Measurements from ENCODE around the gene C1S. TPM values are rescaled to one million over a fixed set of nuclear protein-coding genes. Genes with fewer than 3 reads are reported as not detected.
A peak's percentile ranks its signal among the peaks of the same experiment; 100 is the strongest.

Gene C1S
- total RNA-seq, 1 donor from 2014 or later: 18.2 TPM

- TF ChIP-seq, protein P1, sequence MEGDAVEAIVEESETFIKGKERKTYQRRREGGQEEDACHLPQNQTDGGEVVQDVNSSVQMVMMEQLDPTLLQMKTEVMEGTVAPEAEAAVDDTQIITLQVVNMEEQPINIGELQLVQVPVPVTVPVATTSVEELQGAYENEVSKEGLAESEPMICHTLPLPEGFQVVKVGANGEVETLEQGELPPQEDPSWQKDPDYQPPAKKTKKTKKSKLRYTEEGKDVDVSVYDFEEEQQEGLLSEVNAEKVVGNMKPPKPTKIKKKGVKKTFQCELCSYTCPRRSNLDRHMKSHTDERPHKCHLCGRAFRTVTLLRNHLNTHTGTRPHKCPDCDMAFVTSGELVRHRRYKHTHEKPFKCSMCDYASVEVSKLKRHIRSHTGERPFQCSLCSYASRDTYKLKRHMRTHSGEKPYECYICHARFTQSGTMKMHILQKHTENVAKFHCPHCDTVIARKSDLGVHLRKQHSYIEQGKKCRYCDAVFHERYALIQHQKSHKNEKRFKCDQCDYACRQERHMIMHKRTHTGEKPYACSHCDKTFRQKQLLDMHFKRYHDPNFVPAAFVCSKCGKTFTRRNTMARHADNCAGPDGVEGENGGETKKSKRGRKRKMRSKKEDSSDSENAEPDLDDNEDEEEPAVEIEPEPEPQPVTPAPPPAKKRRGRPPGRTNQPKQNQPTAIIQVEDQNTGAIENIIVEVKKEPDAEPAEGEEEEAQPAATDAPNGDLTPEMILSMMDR (IDR thresholded peaks at IDR 0.05): no peak
- DNase-seq (ENCODE audit: extremely low spot score, unreplicated experiment): no peak
- Mint-ChIP-seq H3K36me3 (ENCODE audit: unreplicated experiment) (no peaks in the 10 kb centered on the region), H3K27me3 (ENCODE audit: unreplicated experiment) (peaks cover 8% of the 10 kb centered on the region), H3K4me3 (ENCODE audit: unreplicated experiment) (no peak overlapping the region), H3K4me1 (ENCODE audit: unreplicated experiment) (peaks cover 16% of the 10 kb centered on the region), H3K27ac (ENCODE audit: unreplicated experiment) (no peak overlapping the region), H3K9me3 (ENCODE audit: unreplicated experiment) (no peaks in the 10 kb centered on the region)
These were observed 20.5 kb downstream of the C1S start for GRCh38 chr12:7081037-7081436.

GRCh38 chr12:7083125-7083524 lies 22.6 kb downstream of the C1S start:
- H3K27ac Mint-ChIP-seq (ENCODE audit: unreplicated experiment): no peak overlapping the region
- H3K4me1 Mint-ChIP-seq (ENCODE audit: unreplicated experiment): peaks cover 16% of the 10 kb centered on the region
- H3K9me3 Mint-ChIP-seq (ENCODE audit: unreplicated experiment): no peaks in the 10 kb centered on the region
- no peak for DNase-seq (ENCODE audit: extremely low spot score, unreplicated experiment)
- H3K27me3 Mint-ChIP-seq (ENCODE audit: unreplicated experiment): peaks cover 2% of the 10 kb centered on the region
- H3K4me3 Mint-ChIP-seq (ENCODE audit: unreplicated experiment): no peak overlapping the region
- TF ChIP-seq, protein P1 (IDR thresholded peaks at IDR 0.05): no peak
- no peaks in the 10 kb centered on the region for H3K36me3 Mint-ChIP-seq (ENCODE audit: unreplicated experiment)

DNA sequence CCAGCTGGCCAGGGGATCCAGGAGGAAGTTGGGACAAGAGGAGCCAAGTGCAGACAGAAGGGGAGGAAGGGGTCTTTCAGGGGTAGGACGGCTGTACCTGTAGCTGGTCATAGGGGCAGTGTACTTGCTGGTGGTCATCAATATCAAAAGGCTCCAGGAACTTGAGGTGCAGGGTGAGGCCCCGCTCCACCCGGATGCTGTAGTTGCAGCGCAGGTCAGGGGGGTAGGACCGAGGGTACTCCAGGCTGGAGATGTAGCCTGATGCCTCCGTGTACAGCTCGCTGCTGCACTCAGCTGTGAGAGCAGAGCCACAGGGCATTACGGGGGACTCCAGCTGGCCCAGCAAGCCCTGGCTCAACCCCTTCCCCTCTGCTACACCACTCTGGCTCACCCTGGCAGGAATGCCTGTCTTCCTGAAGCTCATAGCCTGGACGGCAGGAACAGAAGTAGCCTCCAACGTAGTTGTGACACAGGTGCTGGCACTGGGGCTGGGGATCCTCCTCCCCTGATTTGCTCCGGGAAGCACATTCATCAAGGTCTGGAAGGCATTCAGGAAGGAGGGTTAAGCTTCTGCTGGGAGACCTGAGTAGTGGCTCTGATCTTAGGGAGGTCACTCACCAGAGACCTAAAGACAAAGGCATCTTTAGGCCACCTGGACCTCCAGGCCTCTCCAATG lies 28.8 kb downstream of the C1S start:
- Mint-ChIP-seq H3K4me1 (ENCODE audit: unreplicated experiment) (peaks cover 17% of the 10 kb centered on the region), H3K4me3 (ENCODE audit: unreplicated experiment) (no peak overlapping the region), H3K27me3 (ENCODE audit: unreplicated experiment) (peaks cover 5% of the 10 kb centered on the region), H3K9me3 (ENCODE audit: unreplicated experiment) (no peaks in the 10 kb centered on the region), H3K36me3 (ENCODE audit: unreplicated experiment) (peaks cover 3% of the 10 kb centered on the region), H3K27ac (ENCODE audit: unreplicated experiment) (no peak overlapping the region)
- no peak for DNase-seq (ENCODE audit: extremely low spot score, unreplicated experiment)
- TF ChIP-seq, protein P1 (IDR thresholded peaks at IDR 0.05): no peak

DNA sequence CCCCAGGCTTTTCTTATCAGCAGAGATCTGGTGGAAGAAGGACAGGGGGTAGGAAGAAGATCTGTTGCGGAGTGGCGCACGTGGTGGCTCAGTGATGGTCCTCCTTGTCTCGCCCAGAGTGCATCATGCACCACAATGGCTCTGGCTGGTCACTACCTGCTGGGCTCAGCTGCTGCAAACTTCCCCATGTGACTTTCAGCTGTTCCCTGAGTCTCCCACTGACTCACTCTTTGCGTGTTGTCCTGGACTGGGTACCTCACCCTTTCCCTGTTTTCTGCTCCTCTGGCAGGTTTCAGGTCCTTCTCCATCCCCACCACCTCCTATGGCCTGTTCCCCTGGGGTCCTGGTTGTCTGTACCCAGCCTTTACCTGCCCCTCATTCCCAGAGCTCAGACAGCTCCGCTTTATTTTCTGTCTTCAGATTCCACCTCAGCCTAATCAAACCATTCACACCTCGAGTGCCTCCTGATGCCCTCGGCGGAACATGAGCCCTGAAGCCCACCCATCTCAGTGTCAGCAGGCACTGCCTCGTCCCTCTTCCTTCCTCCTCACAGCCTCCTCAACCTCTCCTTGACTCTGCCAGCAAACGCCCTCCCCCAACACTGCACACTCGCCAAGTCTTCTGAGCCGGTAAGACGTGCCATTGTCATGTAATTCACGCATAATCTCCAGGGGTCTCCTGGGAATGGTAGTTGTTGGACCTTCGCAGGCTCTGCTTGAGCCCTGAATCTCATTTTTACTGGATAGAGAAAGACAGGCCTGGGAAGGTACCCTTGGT lies 29.9 kb downstream of the C1S start:
- H3K4me1 Mint-ChIP-seq (ENCODE audit: unreplicated experiment): peaks cover 17% of the 10 kb centered on the region
- H3K27ac Mint-ChIP-seq (ENCODE audit: unreplicated experiment): no peak overlapping the region
- H3K36me3 Mint-ChIP-seq (ENCODE audit: unreplicated experiment): peaks cover 3% of the 10 kb centered on the region
- DNase-seq (ENCODE audit: extremely low spot score, unreplicated experiment): no peak
- TF ChIP-seq, protein P1 (IDR thresholded peaks at IDR 0.05): no peak
- H3K27me3 Mint-ChIP-seq (ENCODE audit: unreplicated experiment): peaks cover 5% of the 10 kb centered on the region
- no peaks in the 10 kb centered on the region for H3K9me3 Mint-ChIP-seq (ENCODE audit: unreplicated experiment)
- no peak overlapping the region for H3K4me3 Mint-ChIP-seq (ENCODE audit: unreplicated experiment)

- Mint-ChIP-seq H3K4me1 (ENCODE audit: unreplicated experiment) (peaks cover 17% of the 10 kb centered on the region), H3K4me3 (ENCODE audit: unreplicated experiment) (peak overlapping the region; percentile 20), H3K36me3 (ENCODE audit: unreplicated experiment) (peaks cover 3% of the 10 kb centered on the region), H3K27me3 (ENCODE audit: unreplicated experiment) (peaks cover 5% of the 10 kb centered on the region), H3K27ac (ENCODE audit: unreplicated experiment) (no peak overlapping the region), H3K9me3 (ENCODE audit: unreplicated experiment) (no peaks in the 10 kb centered on the region)
- TF ChIP-seq, protein P1 (IDR thresholded peaks at IDR 0.05): no peak
- no peak for DNase-seq (ENCODE audit: extremely low spot score, unreplicated experiment)
These were observed 30.7 kb downstream of the C1S start for GRCh38 chr12:7091171-7091570.
